H7 (cell line): ENCODE results near the gene HECTD2. TPM values are rescaled to one million over a fixed set of nuclear protein-coding genes. Genes with fewer than 3 reads are reported as not detected.
"Not testable (repeated sequence)": the region's sequence is repeated elsewhere in the genome, so short reads cannot be mapped to it uniquely, and the experiment has no call there.

ENCODE experiments used
- DNase-seq: peaks from one replicate; pipeline ENCODE4 v3.0.0; 2012
- H3K27me3 ChIP-seq: 2 replicates; pipeline ENCODE4 v1.6.0; 2011; ENCODE audit warnings: mild to moderate bottlenecking, low read length; ENCODE audit not compliant: control insufficient read depth, insufficient read depth
- H3K36me3 ChIP-seq: replicated peaks from 2 replicates; pipeline ENCODE4 v1.5.1; 2011; ENCODE audit warnings: low read length; ENCODE audit not compliant: control insufficient read depth, insufficient read depth
- H3K4me3 ChIP-seq: 2 replicates; pipeline ENCODE4 v1.5.1; 2011; ENCODE audit warnings: low read depth, mild to moderate bottlenecking, control low read depth, low read length, moderate library complexity; ENCODE audit not compliant: insufficient read depth
- total RNA-seq: library from RNA; depleted of rRNA; stranded (reverse); fragments of >200 nt; shearing (Covaris generic); gene quantifications from 2 replicates; pipeline ENCODE4 v1.2.3, GENCODE V29; 2014; rRNA removed

The HECTD2 gene
- 9.2 and 9.3 TPM in 2 replicates for total RNA-seq

- no peaks in the 10 kb centered on the region for H3K36me3 ChIP-seq
- peak within 1 kb of the TSS; percentile 98 for H3K4me3 ChIP-seq
- peaks cover 3% of the 10 kb centered on the region; the same call in 1 of the 2 replicates for H3K27me3 ChIP-seq
- DNase-seq: peak; percentile 84
Measured at GRCh38 chr10:91409869-91410637, at the start of gene HECTD2. TSS of gene HECTD2 (plus strand) at chr10:91410344. CDS start at chr10:91410439, 95 bp downstream.

- DNase-seq: no peak
- Histone ChIP-seq H3K36me3 (no peaks in the 10 kb centered on the region), H3K27me3 (no peaks in the 10 kb centered on the region)
Measured at GRCh38 chr10:91360461-91360860, 49.7 kb upstream of the HECTD2 start.

GRCh38 chr10:91365519-91365918, 44.6 kb upstream of the HECTD2 start:
- not testable (repeated sequence) for H3K4me3 ChIP-seq, DNase-seq, H3K27me3 ChIP-seq, H3K36me3 ChIP-seq

More at GRCh38 chr10:91360461-91360860, 49.7 kb upstream of the HECTD2 start:
- H3K4me3 ChIP-seq: no peak overlapping the region

GRCh38 chr10:91366704-91367103, 43.4 kb upstream of the HECTD2 start:
- H3K4me3 ChIP-seq: no peak overlapping the region
- H3K36me3 ChIP-seq: no peaks in the 10 kb centered on the region
- DNase-seq: no peak
- H3K27me3 ChIP-seq: no peaks in the 10 kb centered on the region

GRCh38 chr10:91367127-91367531, 43.0 kb upstream of the HECTD2 start:
- no peaks in the 10 kb centered on the region for H3K27me3 ChIP-seq
- no peak overlapping the region for H3K4me3 ChIP-seq
- no peaks in the 10 kb centered on the region for H3K36me3 ChIP-seq
- DNase-seq: no peak

GRCh38 chr10:91367558-91367957, 42.6 kb upstream of the HECTD2 start:
- H3K36me3 ChIP-seq: no peaks in the 10 kb centered on the region
- H3K4me3 ChIP-seq: no peak overlapping the region
- no peak for DNase-seq
- H3K27me3 ChIP-seq: no peaks in the 10 kb centered on the region

GRCh38 chr10:91369978-91370589, 40.1 kb upstream of the HECTD2 start:
- H3K36me3 ChIP-seq, H3K27me3 ChIP-seq, H3K4me3 ChIP-seq: not testable (repeated sequence)
- peak; percentile 8 for DNase-seq

- Histone ChIP-seq H3K27me3 (no peaks in the 10 kb centered on the region), H3K36me3 (no peaks in the 10 kb centered on the region), H3K4me3 (no peak overlapping the region)
- DNase-seq: no peak
Measured at GRCh38 chr10:91374052-91374451, 36.1 kb upstream of the HECTD2 start.

GRCh38 chr10:91378061-91378460, 32.1 kb upstream of the HECTD2 start:
- no peak overlapping the region for H3K4me3 ChIP-seq
- H3K27me3 ChIP-seq: no peaks in the 10 kb centered on the region
- H3K36me3 ChIP-seq: no peaks in the 10 kb centered on the region
- no peak for DNase-seq

GRCh38 chr10:91380873-91381256, 29.3 kb upstream of the HECTD2 start:
- DNase-seq: no peak
- Histone ChIP-seq H3K27me3 (no peaks in the 10 kb centered on the region), H3K4me3 (no peak overlapping the region), H3K36me3 (no peaks in the 10 kb centered on the region)

GRCh38 chr10:91381257-91381891, 28.8 kb upstream of the HECTD2 start:
- DNase-seq: peak; percentile 7
- Histone ChIP-seq H3K27me3 (no peaks in the 10 kb centered on the region), H3K4me3 (no peak overlapping the region), H3K36me3 (no peaks in the 10 kb centered on the region)

- H3K4me3 ChIP-seq: no peak overlapping the region
- DNase-seq: no peak
- H3K36me3 ChIP-seq: no peaks in the 10 kb centered on the region
- H3K27me3 ChIP-seq: no peaks in the 10 kb centered on the region
Measured at GRCh38 chr10:91385306-91386085, 24.6 kb upstream of the HECTD2 start.

GRCh38 chr10:91389636-91390512, 20.3 kb upstream of the HECTD2 start:
- no peaks in the 10 kb centered on the region for H3K36me3 ChIP-seq
- no peaks in the 10 kb centered on the region for H3K27me3 ChIP-seq
- no peak overlapping the region for H3K4me3 ChIP-seq
- DNase-seq: peak; percentile 24

- H3K4me3 ChIP-seq, DNase-seq, H3K27me3 ChIP-seq, H3K36me3 ChIP-seq: not testable (repeated sequence)
Measured at GRCh38 chr10:91390513-91390825, 19.7 kb upstream of the HECTD2 start.
